ENCODE data around the gene LEFTY1.
"Not testable (repeated sequence)": the region's sequence is repeated elsewhere in the genome, so short reads cannot be mapped to it uniquely, and the experiment has no call there.

GRCh38 chr1:225936086-225936485 lies 47.1 kb upstream of the LEFTY1 start:
- TF ChIP-seq EZH2 (IDR thresholded peaks at IDR 0.05; ENCODE audit: borderline replicate concordance); EZH2phosphoT487 (IDR thresholded peaks at IDR 0.05; ENCODE audit: low read depth, severe bottlenecking, unreplicated experiment); CTCF (IDR thresholded peaks at IDR 0.05; ENCODE audit: poor library complexity): not testable (repeated sequence)

Data from hepatocyte (in vitro differentiated cells).